ENCODE measurements around the gene UBAC2. TPM values are rescaled to one million over a fixed set of nuclear protein-coding genes. Genes with fewer than 3 reads are reported as not detected.

The UBAC2 gene
- total and polyA plus RNA-seq, 2 donors (not counting 3 experiments of a cell fraction or from before 2014, with no cell fraction given), result 45.7 to 54.4 TPM

DNA sequence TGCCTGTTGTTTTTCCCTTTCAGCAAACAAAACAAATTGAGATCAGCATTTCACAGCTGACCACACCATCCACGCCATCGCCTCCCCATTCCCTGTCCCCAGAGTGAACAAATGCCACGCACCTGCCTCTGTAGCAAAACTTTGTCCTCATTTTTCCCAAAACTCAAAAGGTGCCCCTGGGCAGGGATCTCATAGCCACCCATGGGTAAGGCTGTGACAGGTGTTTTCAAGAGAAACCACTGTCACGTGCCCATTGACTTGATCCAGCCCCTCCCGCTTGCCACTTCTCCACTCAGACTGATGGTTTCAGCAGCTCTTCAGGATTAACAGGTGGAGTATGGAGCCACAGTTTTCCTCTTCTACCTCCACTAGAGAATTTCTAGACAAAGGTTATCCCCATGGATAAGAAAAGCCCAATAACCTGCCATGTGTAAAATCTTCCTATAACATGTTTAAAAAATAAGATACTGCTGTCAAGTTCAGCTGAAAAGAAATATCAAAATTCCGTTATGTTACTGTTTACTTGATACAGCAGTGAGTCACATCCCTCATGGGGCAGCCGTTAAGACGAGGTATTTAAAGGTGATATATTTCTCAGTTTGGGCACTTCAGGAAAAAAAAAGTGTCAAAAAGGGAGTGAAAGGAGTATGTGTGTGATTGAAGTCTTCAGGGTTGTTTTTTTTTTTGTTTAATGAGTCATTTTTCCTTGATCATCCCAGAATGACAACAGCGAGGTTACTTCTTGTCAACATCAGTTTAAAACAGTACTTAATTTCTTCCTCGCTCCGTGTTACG is 170.0 kb downstream of the UBAC2 start:
- Histone ChIP-seq H3K9me1 (replicated peaks; ENCODE audit: control insufficient read depth, extremely low read depth, insufficient read depth, low read length) (no peaks in the 10 kb centered on the region), H3K9ac (replicated peaks; ENCODE audit: extremely low read depth, insufficient read depth, low read length) (no peak overlapping the region), H3K4me1 (ENCODE audit: control insufficient read depth, extremely low read depth, insufficient read depth, low read length) (no peaks in the 10 kb centered on the region), H3K4me3 (replicated peaks in 1 of 3; ENCODE audit: insufficient read depth in 1 of 3, low read depth in 1 of 3, low read length in 3 of 3) (no peak overlapping the region), H3K27ac (ENCODE audit: insufficient read depth, low read depth, low read length) (no peak overlapping the region), H3K36me3 (ENCODE audit: control insufficient read depth in 2 of 2, extremely low read depth in 1 of 2, insufficient read depth in 2 of 2, low read length in 2 of 2) (no peaks in the 10 kb centered on the region), H4K20me1 (replicated peaks; ENCODE audit: control insufficient read depth, extremely low read depth, insufficient read depth, low read length) (no peaks in the 10 kb centered on the region), H3K9me3 (replicated peaks; ENCODE audit: control insufficient read depth, insufficient read depth, low read length) (no peaks in the 10 kb centered on the region), H3K4me2 (ENCODE audit: insufficient read depth, low read length) (no peak overlapping the region), H2AFZ (ENCODE audit: low read depth, low read length) (no peak overlapping the region), H3K27me3 (ENCODE audit: control insufficient read depth in 2 of 2, insufficient read depth in 2 of 2, low read length in 2 of 2) (no peaks in the 10 kb centered on the region), H3K79me2 (ENCODE audit: control insufficient read depth, insufficient read depth, low read length) (no peaks in the 10 kb centered on the region)
- DNase-seq (ENCODE audit: low read depth, low spot score) (no peak), FAIRE-seq (no peak)
- intact Hi-C loops (cut with micrococcal nuclease) (no loop called here), dilution Hi-C loops (cut with MboI; ENCODE audit: extremely low pct_ligation_motif_present, low sequenced_read_pairs) (no loop called here)
- no TSS peak for BruUV-seq (replicated peaks)
- ChIA-PET POLR2A (no interaction called here), CTCF (no interaction called here)
- TF ChIP-seq FOS (IDR thresholded peaks at IDR 0.05; ENCODE audit: borderline replicate concordance, insufficient read depth, low read length), result no peak
- no peak for TF ChIP-seq JUN (IDR thresholded peaks at IDR 0.05; ENCODE audit: borderline replicate concordance, insufficient read depth, insufficient read length, low read depth)
- no peak for TF ChIP-seq POLR2AphosphoS5 (IDR thresholded peaks at IDR 0.05; ENCODE audit: insufficient read depth, low read depth, low read length)
- no peak for TF ChIP-seq POLR2A (IDR thresholded peaks at IDR 0.05; ENCODE audit: low read depth, low read length)
- TF ChIP-seq, protein P1, sequence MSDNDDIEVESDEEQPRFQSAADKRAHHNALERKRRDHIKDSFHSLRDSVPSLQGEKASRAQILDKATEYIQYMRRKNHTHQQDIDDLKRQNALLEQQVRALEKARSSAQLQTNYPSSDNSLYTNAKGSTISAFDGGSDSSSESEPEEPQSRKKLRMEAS (IDR thresholded peaks at IDR 0.05; ENCODE audit: insufficient read depth, insufficient read length), result no peak
- TF ChIP-seq EZH2 (IDR thresholded peaks at IDR 0.05; ENCODE audit: borderline replicate concordance, low read depth, low read length, severe bottlenecking), result no peak
- TF ChIP-seq GATA2 (IDR thresholded peaks at IDR 0.05; ENCODE audit: insufficient read depth, insufficient read length, low read depth, low read length), result no peak
- TF ChIP-seq MYC (IDR thresholded peaks at IDR 0.05; ENCODE audit: low read depth, low read length), result no peak
- TF ChIP-seq, protein P2, sequence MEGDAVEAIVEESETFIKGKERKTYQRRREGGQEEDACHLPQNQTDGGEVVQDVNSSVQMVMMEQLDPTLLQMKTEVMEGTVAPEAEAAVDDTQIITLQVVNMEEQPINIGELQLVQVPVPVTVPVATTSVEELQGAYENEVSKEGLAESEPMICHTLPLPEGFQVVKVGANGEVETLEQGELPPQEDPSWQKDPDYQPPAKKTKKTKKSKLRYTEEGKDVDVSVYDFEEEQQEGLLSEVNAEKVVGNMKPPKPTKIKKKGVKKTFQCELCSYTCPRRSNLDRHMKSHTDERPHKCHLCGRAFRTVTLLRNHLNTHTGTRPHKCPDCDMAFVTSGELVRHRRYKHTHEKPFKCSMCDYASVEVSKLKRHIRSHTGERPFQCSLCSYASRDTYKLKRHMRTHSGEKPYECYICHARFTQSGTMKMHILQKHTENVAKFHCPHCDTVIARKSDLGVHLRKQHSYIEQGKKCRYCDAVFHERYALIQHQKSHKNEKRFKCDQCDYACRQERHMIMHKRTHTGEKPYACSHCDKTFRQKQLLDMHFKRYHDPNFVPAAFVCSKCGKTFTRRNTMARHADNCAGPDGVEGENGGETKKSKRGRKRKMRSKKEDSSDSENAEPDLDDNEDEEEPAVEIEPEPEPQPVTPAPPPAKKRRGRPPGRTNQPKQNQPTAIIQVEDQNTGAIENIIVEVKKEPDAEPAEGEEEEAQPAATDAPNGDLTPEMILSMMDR (IDR thresholded peaks at IDR 0.05; ENCODE audit: extremely low read depth in 1 of 2, insufficient read depth in 1 of 2, low read depth in 1 of 2, low read length in 2 of 2), result no peak
